HCEC 1CT (cell line): ENCODE results near the gene C1R.
A peak's percentile ranks its signal among the peaks of the same experiment; 100 is the strongest.
"Not testable (repeated sequence)": the region's sequence is repeated elsewhere in the genome, so short reads cannot be mapped to it uniquely, and the experiment has no call there.

Experiments used
- DNase-seq: peaks from one replicate; pipeline ENCODE4 v3.0.0-alpha.2; 2017

The C1R gene

DNA sequence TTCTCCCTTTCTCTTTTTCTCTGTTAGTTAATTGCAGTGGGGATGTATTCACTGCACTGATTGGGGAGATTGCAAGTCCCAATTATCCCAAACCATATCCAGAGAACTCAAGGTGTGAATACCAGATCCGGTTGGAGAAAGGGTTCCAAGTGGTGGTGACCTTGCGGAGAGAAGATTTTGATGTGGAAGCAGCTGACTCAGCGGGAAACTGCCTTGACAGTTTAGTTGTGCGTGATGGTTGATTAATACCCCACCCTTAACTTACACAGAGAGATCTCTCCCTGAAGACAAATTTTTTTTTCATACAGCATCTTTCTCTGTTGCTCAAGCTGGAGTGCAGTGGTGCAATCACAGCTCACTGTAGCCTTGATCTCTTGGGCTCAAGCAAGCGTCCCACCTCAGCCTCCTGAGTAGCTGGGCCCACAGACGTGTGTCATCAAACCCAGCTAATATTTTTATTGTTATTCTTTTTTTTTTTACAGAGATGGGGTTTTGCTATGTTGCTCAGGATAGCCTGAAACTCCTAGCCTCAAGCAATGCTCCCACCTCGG lies 27.1 kb downstream of the C1R start:
- DNase-seq, result no peak

DNA sequence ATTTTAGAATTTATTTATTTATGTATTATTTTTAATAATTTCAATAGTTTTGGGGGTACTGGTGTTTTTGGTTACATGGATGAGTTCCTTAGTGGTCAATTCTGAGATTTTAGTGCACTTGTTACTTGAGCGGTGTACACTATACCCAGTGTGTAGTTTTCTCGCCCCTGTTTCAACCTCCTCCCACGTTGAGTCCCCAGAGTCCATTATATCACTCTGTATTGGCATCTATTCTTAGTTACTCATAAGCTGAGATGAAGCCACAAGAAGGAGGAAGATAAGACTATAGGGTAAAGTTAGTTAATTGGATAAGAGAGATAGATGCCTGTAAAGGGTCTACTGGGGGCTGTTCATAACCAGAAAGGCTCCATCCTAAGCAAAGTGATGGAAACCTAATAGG lies 27.7 kb downstream of the C1R start:
- no peak for DNase-seq

DNA sequence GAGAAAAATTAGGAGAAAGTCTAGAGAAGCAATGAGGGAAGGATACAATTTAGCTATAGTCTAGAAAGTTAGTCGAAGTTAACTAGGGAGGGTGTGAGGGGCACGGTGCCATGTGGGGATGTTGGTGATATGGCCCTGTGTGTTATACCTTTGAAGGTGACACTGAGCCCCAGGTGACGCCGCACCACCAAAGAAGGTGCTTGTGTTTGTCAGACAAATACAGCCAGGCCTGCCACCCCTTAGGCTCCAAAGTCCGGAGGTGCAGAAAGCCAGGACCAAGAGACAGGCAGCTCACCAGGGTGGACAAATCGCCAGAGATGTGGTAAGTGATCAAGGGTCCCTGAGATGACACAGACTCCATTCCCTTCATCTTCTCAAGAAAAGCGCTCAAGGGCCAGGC lies 30.6 kb downstream of the C1R start:
- no peak for DNase-seq

DNA sequence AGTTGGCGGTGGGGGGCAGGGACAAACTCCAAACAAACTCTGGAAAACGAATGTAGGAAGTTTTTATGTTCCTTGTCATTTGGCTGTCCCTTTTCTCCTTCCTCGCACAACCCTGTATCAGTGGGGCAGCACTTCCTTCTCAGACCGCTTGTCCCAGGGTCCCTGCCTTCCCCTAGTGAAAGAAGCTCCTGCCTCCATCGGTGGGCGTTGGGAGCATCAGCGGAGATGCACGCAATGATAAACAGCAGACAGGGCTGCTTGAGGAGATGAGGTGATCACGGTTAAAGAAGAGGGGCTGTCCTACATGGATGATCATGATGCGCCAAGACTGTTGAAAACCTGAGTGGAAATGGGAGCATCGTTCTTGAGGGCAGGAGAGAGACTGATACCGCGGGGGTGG lies 31.1 kb downstream of the C1R start:
- DNase-seq, result no peak

DNA sequence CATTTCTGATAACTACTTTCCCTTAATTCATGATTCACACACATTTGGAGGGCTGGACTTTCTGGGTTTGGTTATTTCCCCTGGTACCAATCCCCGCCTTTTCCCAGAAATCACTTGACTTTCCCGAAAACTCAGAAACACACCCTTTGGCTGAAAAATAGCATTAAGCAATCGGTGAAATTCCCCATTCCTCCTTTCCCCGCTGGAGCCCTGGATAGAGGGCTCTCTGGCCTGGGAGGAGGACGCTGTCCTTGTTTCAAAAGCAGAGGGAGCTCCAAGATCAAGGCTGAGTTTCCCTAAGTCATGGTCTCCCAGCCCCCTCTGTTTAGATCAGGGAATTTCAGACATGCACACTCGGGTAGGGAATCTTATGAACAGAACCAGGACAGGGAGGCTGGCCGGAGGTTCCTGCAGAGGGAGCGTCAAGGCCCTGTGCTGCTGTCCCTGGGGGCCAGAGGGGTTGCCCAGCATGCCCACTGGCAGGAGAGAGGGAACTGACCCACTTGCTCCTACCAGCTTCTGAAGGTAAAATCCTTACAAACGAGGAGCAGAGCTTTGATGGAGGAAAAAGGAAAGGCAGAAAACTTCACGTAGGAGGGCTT lies 31.8 kb downstream of the C1R start, which contains the start of gene C1S:
Gene C1S, plus strand, starts transcription at position 366 of the 602 bp plus-strand sequence. CDS start 1,195 bp downstream, outside the sequence.
- peak; percentile 98 for DNase-seq

DNA sequence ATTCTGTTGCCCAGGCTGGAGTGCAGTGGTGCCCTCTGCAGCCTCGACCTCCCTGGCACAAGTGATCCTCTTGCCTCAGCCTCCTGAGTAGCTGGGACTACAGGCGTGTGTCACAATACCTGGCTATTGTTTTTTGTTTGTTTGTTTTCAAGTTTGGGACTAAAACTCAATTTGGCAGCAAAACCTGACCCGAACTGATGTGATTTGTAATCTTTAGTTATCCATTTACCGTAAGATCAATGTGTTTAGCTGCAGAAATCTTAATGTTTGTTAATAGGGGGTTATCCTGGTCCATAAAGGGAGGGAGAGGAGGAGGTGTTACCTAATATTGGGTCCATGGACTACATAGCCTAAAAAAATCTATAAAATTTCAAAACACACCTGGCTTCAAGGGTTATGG lies 32.5 kb downstream of the C1R start:
- DNase-seq, result no peak

DNA sequence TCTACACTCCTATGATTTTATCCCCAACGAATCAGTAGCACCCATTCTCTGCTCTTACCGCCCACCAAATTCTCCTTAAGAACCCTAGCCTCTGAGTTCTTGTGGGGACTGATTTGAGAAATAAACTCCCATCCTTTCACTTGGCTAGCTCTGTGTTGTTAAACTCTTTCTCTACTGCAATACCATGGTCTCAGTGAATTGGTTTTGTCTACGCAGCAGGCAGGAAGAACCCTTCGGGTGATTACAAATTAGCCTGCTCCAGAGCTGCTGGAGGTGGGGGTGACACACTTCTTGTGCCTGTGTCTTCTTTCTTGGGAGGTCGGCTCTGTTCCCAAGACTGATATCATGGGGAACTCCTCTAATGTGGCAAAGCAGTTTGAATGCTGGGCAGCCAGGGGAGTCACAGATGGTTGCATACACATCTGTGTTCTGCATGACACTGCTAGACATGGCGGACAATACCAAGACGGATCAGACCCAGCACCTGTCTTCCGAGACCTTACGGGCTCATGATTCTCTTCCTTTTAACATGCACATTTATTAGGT lies 33.3 kb downstream of the C1R start:
- DNase-seq, result no peak

DNA sequence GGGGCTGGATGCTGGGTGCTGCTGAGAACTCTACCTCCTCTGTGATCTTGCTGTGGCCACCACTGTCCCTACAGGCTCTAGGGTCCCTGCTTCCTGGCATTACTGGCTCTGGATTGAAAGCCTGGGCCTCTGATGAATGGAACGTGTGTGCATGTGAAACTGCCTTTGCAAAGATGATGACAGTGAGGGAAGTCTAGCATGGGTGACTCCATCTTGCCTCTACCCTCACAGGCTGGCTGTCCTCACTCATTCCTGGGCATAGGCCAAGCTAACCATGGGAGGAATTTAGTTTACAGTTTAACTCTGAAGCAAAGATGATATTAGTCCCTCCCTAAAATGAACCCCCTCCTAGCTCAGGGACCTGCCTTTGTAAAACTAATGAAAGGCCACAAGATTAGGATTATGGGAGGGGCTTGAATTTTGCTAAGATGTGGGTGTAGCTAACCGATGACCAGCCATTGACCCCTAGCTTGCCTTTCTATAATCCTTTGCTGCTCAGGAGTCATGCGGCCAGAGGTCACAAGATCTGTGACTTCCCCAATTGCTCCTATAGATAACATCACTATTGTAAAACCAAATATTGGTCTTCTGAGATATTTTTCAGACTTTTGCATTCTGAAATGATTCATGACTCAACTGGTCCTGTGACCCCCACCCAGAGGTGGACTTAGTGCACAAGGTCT lies 33.9 kb downstream of the C1R start:
- no peak for DNase-seq

DNA sequence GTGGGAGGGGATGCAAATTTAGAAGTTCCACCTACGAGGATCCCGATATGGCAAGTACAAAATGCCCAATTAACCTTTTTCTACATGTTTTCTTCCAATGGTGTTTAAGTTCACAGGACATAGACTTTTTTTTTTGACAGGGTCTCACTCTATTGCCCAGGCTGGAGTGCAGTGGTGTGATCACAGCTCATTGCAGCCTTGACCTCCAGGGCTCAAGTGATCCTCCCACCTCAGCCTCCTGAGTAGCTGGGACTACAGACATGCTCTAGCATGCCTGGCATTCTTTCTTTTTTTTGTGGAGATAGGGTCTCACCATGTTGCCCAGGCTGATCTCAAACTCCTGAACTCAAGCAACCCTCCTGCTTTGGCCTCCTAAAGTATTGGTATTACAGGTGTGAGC lies 36.5 kb downstream of the C1R start:
- DNase-seq, result not testable (repeated sequence)

DNA sequence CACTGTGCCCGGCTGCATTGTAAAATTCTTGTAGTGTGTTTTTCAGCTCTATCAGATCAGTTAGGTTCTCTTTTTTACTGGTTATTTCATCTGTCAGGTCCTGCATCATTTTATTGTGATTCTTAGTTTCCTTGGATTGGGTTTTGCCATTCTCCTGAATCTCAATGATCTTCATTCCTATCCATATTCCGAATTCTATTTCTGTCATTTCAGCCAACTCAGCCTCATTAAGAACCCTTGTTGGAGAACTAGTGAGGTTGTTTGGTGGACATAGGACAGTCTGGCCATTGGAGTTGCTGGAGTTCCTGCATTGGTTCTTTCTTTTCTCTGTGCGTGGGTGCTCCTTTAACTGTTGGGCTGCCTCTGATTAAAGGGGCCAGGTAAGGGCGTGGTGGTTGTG lies 37.3 kb downstream of the C1R start:
- DNase-seq, result no peak

DNA sequence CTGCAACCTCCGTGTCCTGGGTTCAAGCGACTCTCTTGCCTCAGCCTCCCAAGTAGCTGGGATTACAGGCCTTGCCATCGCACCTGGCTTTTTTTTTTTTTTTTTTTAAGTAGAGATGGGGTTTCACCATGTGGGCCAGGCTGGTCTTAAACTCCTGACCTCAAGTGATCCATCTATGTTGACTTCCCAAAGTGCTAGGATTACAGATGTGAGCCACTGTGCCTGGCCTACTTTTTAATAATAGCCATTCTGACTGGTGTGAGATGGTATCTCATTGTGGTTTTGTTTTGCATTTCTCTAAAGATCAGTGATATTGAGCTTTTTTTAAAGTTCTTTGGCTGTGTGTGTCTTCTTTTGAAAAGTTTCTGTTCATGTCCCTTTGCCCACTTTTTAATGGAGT lies 42.3 kb downstream of the C1R start:
- DNase-seq, result not testable (repeated sequence)

DNA sequence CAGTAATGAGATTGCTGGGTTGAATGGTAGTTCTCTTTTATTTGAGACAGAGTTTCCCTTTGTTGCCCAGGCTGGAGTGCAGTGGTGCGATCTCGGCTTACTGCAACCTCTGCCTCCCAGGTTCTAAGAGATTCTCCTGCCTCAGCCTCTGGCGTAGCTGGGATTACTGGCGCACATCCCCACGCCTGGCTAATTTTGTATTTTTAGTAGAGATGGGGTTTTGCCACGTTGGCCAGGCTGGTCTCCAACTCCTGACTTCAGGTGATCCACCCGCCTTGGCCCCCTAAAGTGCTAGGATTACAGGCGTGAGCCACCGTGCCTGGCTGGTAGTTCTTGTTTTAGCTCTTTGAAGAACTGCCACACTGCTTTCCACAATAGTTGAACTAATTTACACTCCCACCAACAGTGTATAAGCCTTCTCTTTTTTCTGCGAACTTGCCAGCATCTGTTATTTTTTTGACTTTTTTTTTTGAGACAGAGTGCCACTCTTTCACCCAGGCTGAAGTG lies 42.7 kb downstream of the C1R start:
- DNase-seq, result not testable (repeated sequence)

DNA sequence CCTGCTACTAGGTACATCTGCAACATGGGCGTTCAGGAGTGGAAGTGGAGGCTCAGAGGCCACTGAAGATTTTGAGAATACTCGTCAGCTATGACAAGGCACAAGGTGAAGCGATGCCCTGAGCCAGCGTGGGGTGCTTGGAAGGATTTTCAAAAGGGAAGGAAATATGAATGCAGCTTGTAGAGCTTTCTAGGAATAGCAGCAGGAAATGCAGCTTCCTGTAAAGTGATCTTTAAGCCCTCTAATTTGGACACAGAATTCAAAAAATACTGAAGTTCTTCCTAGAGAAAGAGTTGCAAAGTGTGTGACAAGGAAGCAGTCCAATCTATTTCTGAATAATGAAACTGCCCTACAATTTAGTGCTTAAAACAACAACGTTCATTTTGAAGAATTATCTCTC lies 44.9 kb downstream of the C1R start:
- DNase-seq, result no peak

DNA sequence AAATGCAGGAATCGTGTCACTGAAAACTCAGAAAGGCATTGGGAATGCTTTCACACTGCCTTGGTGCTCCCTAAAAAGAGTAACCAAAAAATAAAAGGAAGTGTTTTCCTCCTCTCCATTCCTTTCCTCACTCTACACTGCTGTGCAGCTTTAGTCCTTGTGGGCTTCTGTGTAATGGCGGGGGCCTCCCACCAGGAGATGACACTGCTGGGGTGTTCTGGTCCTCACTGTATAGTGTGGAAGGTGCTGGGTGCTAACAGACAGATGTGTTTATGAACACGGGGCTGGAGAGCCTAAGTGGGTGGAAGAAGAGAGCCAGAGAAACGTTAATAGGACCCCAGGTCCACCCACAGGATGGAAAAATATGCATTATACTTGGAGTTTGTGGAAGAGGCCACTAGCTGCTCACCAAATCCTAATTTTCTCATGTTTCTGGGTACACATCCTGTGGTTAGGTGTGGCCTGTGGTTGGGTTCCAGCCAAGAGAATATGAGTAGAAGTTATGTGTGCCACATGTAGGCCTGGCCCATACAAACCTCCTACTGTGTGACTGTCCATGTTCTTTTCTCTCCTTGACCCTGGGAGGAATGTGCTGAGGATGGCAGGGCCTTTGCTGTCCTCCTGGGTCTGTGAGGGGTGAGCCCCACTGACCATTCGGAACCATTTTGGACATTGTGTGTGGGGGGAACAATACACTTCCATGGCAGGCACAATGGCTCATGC lies 45.7 kb downstream of the C1R start:
- no peak for DNase-seq

DNA sequence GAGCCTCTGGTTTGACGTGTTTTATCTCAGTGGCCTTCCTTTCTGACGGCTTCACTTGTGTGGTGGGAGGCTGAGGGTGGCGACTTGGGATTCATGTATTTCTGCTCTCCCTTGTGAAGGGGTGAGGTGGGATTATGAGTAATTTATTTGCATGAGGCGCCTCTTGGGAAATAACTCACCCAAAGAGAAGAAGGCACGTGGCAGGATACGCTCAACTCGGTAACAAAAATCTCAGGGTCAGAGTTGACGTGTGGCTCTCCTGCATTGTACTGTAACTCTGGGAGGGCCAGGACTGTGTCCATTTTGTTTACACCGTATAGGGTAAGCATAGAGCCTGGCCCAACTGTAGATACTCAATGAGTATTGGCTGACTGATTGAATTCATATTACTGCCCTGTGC lies 46.3 kb downstream of the C1R start:
- no peak for DNase-seq

DNA sequence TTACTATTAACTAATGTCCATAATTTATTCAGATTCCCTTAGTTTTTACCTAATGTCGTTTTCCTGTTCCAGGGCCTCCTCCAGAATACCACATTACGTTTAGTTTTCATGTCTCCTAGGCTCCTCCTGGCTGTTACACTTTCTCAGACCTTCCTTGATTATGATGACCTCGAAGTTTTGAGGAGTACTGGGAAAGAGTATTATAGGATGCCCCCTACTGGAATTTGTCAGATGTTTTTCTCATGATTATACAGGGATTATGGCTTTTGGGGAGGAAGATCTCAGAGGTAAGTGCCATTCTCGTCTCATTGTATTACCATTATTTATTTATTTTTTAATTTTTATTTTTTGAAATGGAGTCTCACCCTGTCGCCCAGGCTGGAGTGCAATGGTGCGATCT lies 49.4 kb downstream of the C1R start:
- DNase-seq, result peak; percentile 53

DNA sequence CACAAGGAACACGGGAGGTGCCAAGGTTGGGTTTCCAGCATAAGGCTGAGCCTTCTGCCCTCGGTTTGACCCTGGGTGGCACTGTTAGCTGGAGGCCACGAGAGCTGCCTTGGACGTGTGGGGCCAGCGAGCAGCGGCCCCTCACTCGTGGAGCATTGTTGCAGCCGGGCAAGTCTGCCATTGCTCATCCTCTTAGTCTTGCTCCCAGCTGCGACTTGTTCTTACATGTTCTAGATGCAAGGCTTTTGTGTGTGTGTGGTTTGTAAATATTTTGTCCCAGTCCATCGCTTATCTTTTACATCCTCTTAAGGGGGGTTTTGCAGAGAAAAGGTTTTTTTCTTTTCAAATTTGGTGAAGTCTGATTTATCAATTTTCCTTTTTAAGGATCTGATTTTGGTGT lies 52.8 kb downstream of the C1R start:
- no peak for DNase-seq

DNA sequence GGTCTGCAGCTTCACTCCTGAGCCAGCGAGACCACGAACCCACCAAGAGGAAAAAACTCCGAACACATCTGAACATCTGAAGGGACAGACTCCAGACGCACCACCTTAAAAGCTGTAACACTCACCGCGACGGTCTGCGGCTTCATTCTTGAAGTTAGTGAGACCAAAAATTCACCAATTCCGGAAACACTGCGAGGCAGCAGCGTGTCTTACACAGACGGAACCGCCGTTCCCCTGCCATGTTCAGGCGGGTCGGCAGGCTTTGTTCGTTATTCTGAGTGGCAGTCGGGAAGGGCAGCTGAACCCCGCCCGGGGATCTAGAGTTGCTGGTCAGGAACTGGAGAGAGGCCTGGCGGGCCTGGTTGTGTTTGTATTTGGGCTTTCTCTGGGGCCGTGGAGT lies 53.7 kb downstream of the C1R start:
- no peak for DNase-seq

DNA sequence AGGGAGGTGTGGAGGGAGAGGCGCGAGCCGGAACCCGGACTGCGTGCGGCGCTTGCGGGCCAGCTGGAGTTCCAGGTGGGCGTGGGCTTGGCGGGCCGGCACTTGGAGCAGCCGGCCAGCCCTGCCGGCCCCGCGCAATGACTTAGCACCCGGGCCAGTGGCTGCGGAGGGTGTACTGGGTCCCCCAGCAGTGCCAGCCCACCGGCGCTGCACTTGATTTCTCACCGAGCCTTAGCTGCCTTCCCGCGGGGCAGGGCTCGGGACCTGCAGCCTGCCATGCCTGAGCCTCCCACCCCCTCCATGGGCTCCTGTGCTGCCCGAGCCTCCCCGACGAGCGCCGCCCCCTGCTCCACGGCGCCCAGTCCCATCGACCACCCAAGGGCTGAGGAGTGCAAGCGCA lies 54.8 kb downstream of the C1R start:
- not testable (repeated sequence) for DNase-seq

DNA sequence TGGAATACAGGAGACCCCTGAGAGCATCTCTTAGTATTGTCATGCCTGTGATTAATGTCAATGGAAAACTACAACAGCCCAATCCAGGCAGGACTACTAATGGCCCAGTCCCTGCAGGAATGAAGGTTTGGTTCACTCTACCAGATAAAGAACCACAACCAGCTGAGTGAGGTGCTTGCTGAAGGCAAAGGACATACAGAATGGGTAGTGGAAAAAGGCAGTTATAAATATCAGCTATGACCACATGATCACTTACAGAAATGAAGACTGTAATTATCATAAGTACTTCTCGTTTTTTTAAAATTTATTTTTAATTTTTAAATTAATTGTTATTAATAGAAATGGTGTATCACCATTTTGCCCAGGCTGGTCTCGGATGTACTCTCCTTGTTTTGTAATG lies 56.8 kb downstream of the C1R start:
- no peak for DNase-seq

DNA sequence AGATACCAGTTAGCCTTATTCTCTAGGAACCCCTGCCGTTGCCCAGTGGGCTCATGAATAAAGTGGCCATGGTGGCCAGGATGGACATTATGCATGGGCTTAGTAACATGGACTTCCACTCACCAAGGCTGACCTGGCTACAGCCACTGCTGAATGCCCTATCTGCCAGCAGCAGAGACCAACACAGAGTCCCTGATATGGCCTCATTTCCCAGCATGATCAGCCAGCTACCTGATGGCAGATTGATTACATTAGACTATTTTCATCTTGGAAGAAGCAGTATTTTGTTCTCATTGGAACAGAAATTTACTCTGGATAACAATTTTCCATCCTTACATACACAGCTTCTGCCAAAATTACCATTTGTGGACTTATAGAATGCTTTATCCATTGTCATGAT lies 57.8 kb downstream of the C1R start:
- no peak for DNase-seq

DNA sequence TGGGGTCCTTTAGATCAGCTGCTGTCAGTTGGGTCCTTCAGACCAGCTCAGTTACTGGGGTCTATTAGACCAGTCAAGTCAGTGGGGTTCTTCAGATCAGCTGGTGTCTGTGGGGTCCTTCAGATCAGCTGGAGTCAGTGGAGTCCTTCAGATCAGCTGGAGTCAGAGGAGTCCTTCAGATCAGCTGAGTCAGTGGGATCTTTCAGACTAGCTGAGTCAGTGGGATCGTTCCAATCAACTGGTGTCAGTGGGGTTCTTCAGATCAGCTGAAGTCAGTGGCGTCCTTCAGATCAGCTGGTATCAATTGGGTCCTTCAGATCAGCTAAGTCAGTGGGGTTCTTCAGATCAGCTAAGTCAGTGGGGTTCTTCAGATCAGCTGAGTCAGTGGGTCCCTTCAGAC lies 59.3 kb downstream of the C1R start:
- DNase-seq, result no peak

DNA sequence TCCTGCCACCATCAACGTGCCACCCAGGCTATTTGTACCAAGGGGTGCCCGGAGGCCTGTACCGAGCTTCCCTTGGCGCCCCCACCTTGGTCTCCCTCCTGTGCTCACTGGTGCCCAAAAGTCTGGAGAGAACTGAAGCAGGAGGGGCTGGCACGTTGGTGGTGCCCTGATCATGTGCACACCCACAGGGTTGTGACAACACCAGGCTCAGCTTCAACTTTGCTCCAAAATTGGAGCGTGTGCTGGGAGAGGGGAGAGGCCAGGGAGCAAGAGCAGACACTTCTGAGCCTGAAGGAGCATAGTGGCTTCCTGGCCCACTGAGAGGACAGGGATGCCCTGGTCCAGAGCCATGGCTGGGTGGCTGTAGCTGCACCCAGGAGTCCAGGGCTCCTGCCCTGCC lies 60.9 kb downstream of the C1R start:
- DNase-seq, result no peak
